Osteocyte (in vitro differentiated cells): ENCODE measurements around the gene C21orf91. TPM values are rescaled to one million over a fixed set of nuclear protein-coding genes. Genes with fewer than 3 reads are reported as not detected.

Source experiments
- DNase-seq: peaks from one replicate; pipeline ENCODE4 v3.0.0; 2021; ENCODE audit warnings: mixed read lengths; ENCODE audit not compliant: unreplicated experiment; ENCODE audit errors: extremely low spot score
- H3K27ac Mint-ChIP-seq: one replicate; pipeline ENCODE4 v1.8.0; 2021; ENCODE audit warnings: mild to moderate bottlenecking, mixed read lengths; ENCODE audit not compliant: unreplicated experiment
- H3K27me3 Mint-ChIP-seq: one replicate; pipeline ENCODE4 v1.8.0; 2021; ENCODE audit warnings: mixed read lengths; ENCODE audit not compliant: unreplicated experiment
- H3K36me3 Mint-ChIP-seq: one replicate; pipeline ENCODE4 v1.8.0; 2021; ENCODE audit warnings: mixed read lengths; ENCODE audit not compliant: unreplicated experiment
- H3K4me1 Mint-ChIP-seq: one replicate; pipeline ENCODE4 v1.8.0; 2021; ENCODE audit warnings: mixed read lengths; ENCODE audit not compliant: unreplicated experiment
- H3K4me3 Mint-ChIP-seq: one replicate; pipeline ENCODE4 v1.8.0; 2021; ENCODE audit warnings: mild to moderate bottlenecking, moderate library complexity, mixed read lengths; ENCODE audit not compliant: unreplicated experiment
- H3K9me3 Mint-ChIP-seq: one replicate; pipeline ENCODE4 v1.8.0; 2021; ENCODE audit warnings: mixed read lengths; ENCODE audit not compliant: unreplicated experiment
- CTCF ChIP-seq: fragments of 200-600 bp; sonication (generic); IDR thresholded peaks from 2 replicates; pipeline ENCODE4 v1.5.0; 2021; ENCODE audit warnings: antibody characterized with exemption, mild to moderate bottlenecking, moderate library complexity
- total RNA-seq: library from RNA; stranded (reverse); gene quantifications from 2 replicates; pipeline ENCODE4 v1.2.1, GENCODE V29; 2021

C21orf91 gene
- total RNA-seq, 1 donor from 2014 or later: 13.0 TPM

- Mint-ChIP-seq H3K36me3 (no peaks in the 10 kb centered on the region), H3K4me3 (no peak overlapping the region), H3K27me3 (peaks cover 4% of the 10 kb centered on the region), H3K9me3 (no peaks in the 10 kb centered on the region), H3K27ac (no peak overlapping the region), H3K4me1 (peaks cover 2% of the 10 kb centered on the region)
- no peak for TF ChIP-seq CTCF
- no peak for DNase-seq
Measured at GRCh38 chr21:17828223-17828622, 9.1 kb upstream of the C21orf91 start.

- TF ChIP-seq CTCF: no peak
- Mint-ChIP-seq H3K36me3 (no peaks in the 10 kb centered on the region), H3K4me3 (no peak overlapping the region), H3K27me3 (no peaks in the 10 kb centered on the region), H3K9me3 (no peaks in the 10 kb centered on the region), H3K4me1 (peaks cover 4% of the 10 kb centered on the region), H3K27ac (no peak overlapping the region)
- no peak for DNase-seq
Measured at GRCh38 chr21:17823846-17824245, 4.7 kb upstream of the C21orf91 start.

GRCh38 chr21:17821121-17821520, 2.0 kb upstream of the C21orf91 start:
- no peaks in the 10 kb centered on the region for H3K9me3 Mint-ChIP-seq
- no peak overlapping the region for H3K4me3 Mint-ChIP-seq
- TF ChIP-seq CTCF: no peak

GRCh38 chr21:17819877-17820229, 697 bp upstream of the C21orf91 start:
- TF ChIP-seq CTCF: no peak
- H3K36me3 Mint-ChIP-seq: peaks cover 4% of the 10 kb centered on the region
- H3K27me3 Mint-ChIP-seq: no peaks in the 10 kb centered on the region
- H3K4me3 Mint-ChIP-seq: peak overlapping the region; percentile 84
- no peaks in the 10 kb centered on the region for H3K9me3 Mint-ChIP-seq
- H3K27ac Mint-ChIP-seq: peak overlapping the region; percentile 96
- H3K4me1 Mint-ChIP-seq: peaks cover 12% of the 10 kb centered on the region
- no peak for DNase-seq

More at GRCh38 chr21:17821121-17821520, 2.0 kb upstream of the C21orf91 start:
- Mint-ChIP-seq H3K27ac (no peak overlapping the region), H3K4me1 (peaks cover 12% of the 10 kb centered on the region), H3K36me3 (no peaks in the 10 kb centered on the region), H3K27me3 (no peaks in the 10 kb centered on the region)
- DNase-seq: no peak

GRCh38 chr21:17818186-17819113, 706 bp downstream of the C21orf91 start:
- peak overlapping the region; percentile 82 for H3K27ac Mint-ChIP-seq
- no peak for TF ChIP-seq CTCF
- peaks cover 12% of the 10 kb centered on the region for H3K4me1 Mint-ChIP-seq
- H3K27me3 Mint-ChIP-seq: no peaks in the 10 kb centered on the region
- peak; percentile 85 for DNase-seq
- H3K36me3 Mint-ChIP-seq: peaks cover 15% of the 10 kb centered on the region
- no peaks in the 10 kb centered on the region for H3K9me3 Mint-ChIP-seq
- H3K4me3 Mint-ChIP-seq: peak overlapping the region; percentile 89
